ENCODE data around the gene PGM2L1.
"Not testable (repeated sequence)": the region's sequence is repeated elsewhere in the genome, so short reads cannot be mapped to it uniquely, and the experiment has no call there.

The PGM2L1 gene

GRCh38 chr11:74365805-74366204 lies 32.4 kb downstream of the PGM2L1 start:
- peak; percentile 54; the same call in 1 of the 2 replicates for TF ChIP-seq ZNF8 (CRISPR knock-in tag; IDR thresholded peaks at IDR 0.05)
- not testable (repeated sequence) for ATAC-seq

- no peak for ATAC-seq
- TF ChIP-seq OSR1 (CRISPR knock-in tag; IDR thresholded peaks at IDR 0.05) (no peak), ZC3H10 (CRISPR knock-in tag; IDR thresholded peaks at IDR 0.05) (no peak), TOX (CRISPR knock-in tag; IDR thresholded peaks at IDR 0.05; ENCODE audit: borderline replicate concordance) (no peak), POU6F1 (CRISPR knock-in tag; IDR thresholded peaks at IDR 0.05; ENCODE audit: borderline replicate concordance, low read depth) (no peak), ZNF70 (CRISPR knock-in tag; IDR thresholded peaks at IDR 0.05) (no peak), GLIS3 (CRISPR knock-in tag; IDR thresholded peaks at IDR 0.05) (no peak), SNAI2 (CRISPR knock-in tag; IDR thresholded peaks at IDR 0.05) (no peak), ARNTL (CRISPR knock-in tag; IDR thresholded peaks at IDR 0.05; ENCODE audit: borderline replicate concordance, low read depth) (no peak), ISL1 (CRISPR knock-in tag; IDR thresholded peaks at IDR 0.05) (no peak)
- TF ChIP-seq, protein P1, sequence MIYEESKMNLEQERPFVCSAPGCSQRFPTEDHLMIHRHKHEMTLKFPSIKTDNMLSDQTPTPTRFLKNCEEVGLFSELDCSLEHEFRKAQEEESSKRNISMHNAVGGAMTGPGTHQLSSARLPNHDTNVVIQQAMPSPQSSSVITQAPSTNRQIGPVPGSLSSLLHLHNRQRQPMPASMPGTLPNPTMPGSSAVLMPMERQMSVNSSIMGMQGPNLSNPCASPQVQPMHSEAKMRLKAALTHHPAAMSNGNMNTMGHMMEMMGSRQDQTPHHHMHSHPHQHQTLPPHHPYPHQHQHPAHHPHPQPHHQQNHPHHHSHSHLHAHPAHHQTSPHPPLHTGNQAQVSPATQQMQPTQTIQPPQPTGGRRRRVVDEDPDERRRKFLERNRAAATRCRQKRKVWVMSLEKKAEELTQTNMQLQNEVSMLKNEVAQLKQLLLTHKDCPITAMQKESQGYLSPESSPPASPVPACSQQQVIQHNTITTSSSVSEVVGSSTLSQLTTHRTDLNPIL (CRISPR knock-in tag; IDR thresholded peaks at IDR 0.05; ENCODE audit: low read depth) = no peak
These were observed 40.8 kb downstream of the PGM2L1 start for GRCh38 chr11:74357449-74357848.

GRCh38 chr11:74355626-74356025 lies 42.6 kb downstream of the PGM2L1 start:
- TF ChIP-seq ZNF8 (CRISPR knock-in tag; IDR thresholded peaks at IDR 0.05) = no peak
- TF ChIP-seq OSR1 (CRISPR knock-in tag; IDR thresholded peaks at IDR 0.05) = no peak
- no peak for TF ChIP-seq ARNTL (CRISPR knock-in tag; IDR thresholded peaks at IDR 0.05; ENCODE audit: borderline replicate concordance, low read depth)
- TF ChIP-seq CSRNP3 (CRISPR knock-in tag; IDR thresholded peaks at IDR 0.05) = no peak
- TF ChIP-seq GLIS3 (CRISPR knock-in tag; IDR thresholded peaks at IDR 0.05) = no peak
- no peak for ATAC-seq

- no peak for ATAC-seq
- TF ChIP-seq, protein P1 (CRISPR knock-in tag; IDR thresholded peaks at IDR 0.05; ENCODE audit: low read depth) = no peak
- no peak for TF ChIP-seq ZNF565 (CRISPR knock-in tag; conservative IDR thresholded peaks at IDR 0.05; ENCODE audit: low read depth)
- no peak for TF ChIP-seq OSR1 (CRISPR knock-in tag; IDR thresholded peaks at IDR 0.05)
- TF ChIP-seq BACH2 (CRISPR knock-in tag; IDR thresholded peaks at IDR 0.05; ENCODE audit: borderline replicate concordance) = no peak
- no peak for TF ChIP-seq CSDC2 (CRISPR knock-in tag; IDR thresholded peaks at IDR 0.05)
- no peak for TF ChIP-seq ZFP3 (CRISPR knock-in tag; IDR thresholded peaks at IDR 0.05)
- TF ChIP-seq POU6F1 (CRISPR knock-in tag; IDR thresholded peaks at IDR 0.05; ENCODE audit: borderline replicate concordance, low read depth) = no peak
- TF ChIP-seq ARNTL (CRISPR knock-in tag; IDR thresholded peaks at IDR 0.05; ENCODE audit: borderline replicate concordance, low read depth) = no peak
- TF ChIP-seq ESRRG (CRISPR knock-in tag; IDR thresholded peaks at IDR 0.05) = no peak
- TF ChIP-seq CSRNP3 (CRISPR knock-in tag; IDR thresholded peaks at IDR 0.05) = no peak
- no peak for TF ChIP-seq ISL1 (CRISPR knock-in tag; IDR thresholded peaks at IDR 0.05)
- no peak for TF ChIP-seq ZNF70 (CRISPR knock-in tag; IDR thresholded peaks at IDR 0.05)
- TF ChIP-seq PATZ1 (CRISPR knock-in tag; IDR thresholded peaks at IDR 0.05; ENCODE audit: borderline replicate concordance) = no peak
- no peak for TF ChIP-seq RARB (CRISPR knock-in tag; IDR thresholded peaks at IDR 0.05)
These were observed 44.2 kb downstream of the PGM2L1 start for GRCh38 chr11:74354036-74354435.

Measured in SK-N-SH treated with all-trans-retinoic acid at 6 μM for 48 hours (cell line).